IMR-90 (cell line): ENCODE measurements around the gene CHD3. TPM values are rescaled to one million over a fixed set of nuclear protein-coding genes. Genes with fewer than 3 reads are reported as not detected.

Experiments
- ATAC-seq: fragments of 200-7000 bp; cut with Tn5 transposase; 2 replicates; pipeline ENCODE4 v1.9.1; 2020; ENCODE audit warnings: low read depth, mild to moderate bottlenecking, moderate library complexity
- BruUV-seq: library from RNA; stranded (reverse); fragments of 400-500 nt; replicated peaks from 2 replicates; lab custom pipeline; 2021; lab: Mats Ljungman, UMichigan
- CTCF ChIA-PET: fragments of 300-600 bp; formaldehyde crosslinking; extraction: SDS; loops from one replicate; lab custom pipeline; 2021; ENCODE audit warnings: antibody characterized with exemption; lab: Yijun Ruan, JAX
- POLR2A ChIA-PET: fragments of 300-600 bp; sonication (Branson Sonifier 250); formaldehyde crosslinking; loops from one replicate; lab custom pipeline; 2022; ENCODE audit warnings: antibody characterized with exemption; ENCODE audit not compliant: unreplicated experiment; lab: Charles Lee
- DNase-seq: peaks from one replicate; pipeline ENCODE4 v3.0.0; 2013
- H2AFZ ChIP-seq: replicated peaks from 2 replicates; pipeline ENCODE3; 2013; ENCODE audit warnings: low read length, mild to moderate bottlenecking; ENCODE audit not compliant: poor library complexity
- H2AK5ac ChIP-seq: 2 replicates; pipeline ENCODE4 v1.6.1; 2013; ENCODE audit warnings: low read depth, low read length, inconsistent platforms
- H2AK9ac ChIP-seq: replicated peaks from 2 replicates; pipeline ENCODE3; 2013; ENCODE audit warnings: mild to moderate bottlenecking, low read depth, low read length, moderate library complexity; ENCODE audit not compliant: poor library complexity
- H2BK120ac ChIP-seq: 2 replicates; pipeline ENCODE4 v1.6.1; 2013; ENCODE audit warnings: low read depth, low read length, inconsistent platforms
- H2BK15ac ChIP-seq: 3 replicates; pipeline ENCODE4 v1.6.1; 2013; ENCODE audit warnings: low read depth, low read length, inconsistent platforms
- H2BK20ac ChIP-seq: 2 replicates; pipeline ENCODE4 v1.6.1; 2013; ENCODE audit warnings: low read depth, mild to moderate bottlenecking, inconsistent platforms, low read length, moderate library complexity
- H2BK5ac ChIP-seq: 2 replicates; pipeline ENCODE4 v1.6.1; 2013; ENCODE audit warnings: mild to moderate bottlenecking, low read depth, low read length, inconsistent platforms; ENCODE audit not compliant: poor library complexity, severe bottlenecking
- H3K14ac ChIP-seq: replicated peaks from 2 replicates; pipeline ENCODE4 v1.6.1; 2013; ENCODE audit warnings: low read depth, low read length, inconsistent platforms
- H3K18ac ChIP-seq: 2 replicates; pipeline ENCODE4 v1.6.1; 2013; ENCODE audit warnings: low read depth, low read length, control low read depth
- H3K23ac ChIP-seq: 2 replicates; pipeline ENCODE4 v1.6.1; 2013; ENCODE audit warnings: low read depth, low read length, inconsistent platforms
- H3K27ac ChIP-seq: 2 replicates; pipeline ENCODE4 v1.5.1; 2013; ENCODE audit warnings: mild to moderate bottlenecking, control low read depth, low read length; ENCODE audit not compliant: insufficient read depth
- H3K27me3 ChIP-seq: 2 replicates; pipeline ENCODE4 v1.6.1; 2013; ENCODE audit warnings: low read length; ENCODE audit not compliant: control insufficient read depth, insufficient read depth
- H3K36me3 ChIP-seq: 2 replicates; pipeline ENCODE4 v1.6.1; 2013; ENCODE audit warnings: low read length, mixed read lengths; ENCODE audit not compliant: control insufficient read depth, insufficient read depth
- H3K4ac ChIP-seq: 2 replicates; pipeline ENCODE4 v1.6.1; 2013; ENCODE audit warnings: low read depth, low read length, inconsistent platforms
- H3K4me1 ChIP-seq: 2 replicates; pipeline ENCODE4 v1.6.1; 2013; ENCODE audit warnings: low read length, mixed read lengths; ENCODE audit not compliant: control insufficient read depth, insufficient read depth
- H3K4me2 ChIP-seq: 2 replicates; pipeline ENCODE4 v1.6.1; 2013; ENCODE audit warnings: low read depth, mild to moderate bottlenecking, control low read depth, low read length, moderate library complexity
- H3K4me3 ChIP-seq: 2 replicates; pipeline ENCODE4 v1.5.1; 2013; ENCODE audit warnings: low read depth, mild to moderate bottlenecking, control low read depth, low read length, moderate library complexity; ENCODE audit not compliant: insufficient read depth
- H3K56ac ChIP-seq: 2 replicates; pipeline ENCODE4 v1.6.1; 2013; ENCODE audit warnings: low read length, inconsistent platforms; ENCODE audit not compliant: insufficient read depth; ENCODE audit errors: extremely low read depth
- H3K79me1 ChIP-seq, 2 experiments: 2 replicates each; pipeline ENCODE4 v1.6.1; 2013; ENCODE audit warnings: low read length in 2 of 2, inconsistent platforms in 1 of 2, low read depth in 1 of 2
- H3K9ac ChIP-seq: 2 replicates; pipeline ENCODE4 v1.6.1; 2013; ENCODE audit warnings: low read depth, low read length, control low read depth
- H3K9me1 ChIP-seq: 2 replicates; pipeline ENCODE4 v1.6.1; 2013; ENCODE audit warnings: low read length, inconsistent platforms; ENCODE audit not compliant: insufficient read depth
- H3K9me3 ChIP-seq: 2 replicates; pipeline ENCODE4 v1.6.1; 2013; ENCODE audit warnings: low read length; ENCODE audit not compliant: control insufficient read depth, insufficient read depth
- H4K20me1 ChIP-seq: 2 replicates; pipeline ENCODE4 v1.6.1; 2013; ENCODE audit warnings: low read length, inconsistent platforms; ENCODE audit not compliant: insufficient read depth
- H4K5ac ChIP-seq: 2 replicates; pipeline ENCODE4 v1.6.1; 2013; ENCODE audit warnings: mild to moderate bottlenecking, low read depth, low read length, control low read depth
- H4K8ac ChIP-seq, 2 experiments: 2 replicates each; pipeline ENCODE4 v1.6.1; 2013; ENCODE audit warnings: low read depth in 2 of 2, low read length in 2 of 2, control low read depth in 1 of 2, inconsistent platforms in 1 of 2
- H4K91ac ChIP-seq: 2 replicates; pipeline ENCODE4 v1.6.1; 2013; ENCODE audit warnings: low read depth, low read length, inconsistent platforms; ENCODE audit not compliant: insufficient read depth
- BHLHE40 ChIP-seq: fragments of 150-350 bp; IDR thresholded peaks from 2 replicates; pipeline ENCODE4 v1.6.1; 2016; ENCODE audit warnings: mild to moderate bottlenecking, low read depth, low read length
- CEBPB ChIP-seq: IDR thresholded peaks from 2 replicates; pipeline ENCODE4 v1.6.1; 2012; ENCODE audit warnings: low read depth, low read length, improper control_type of control experiment
- CTCF ChIP-seq: conservative IDR thresholded peaks from 2 replicates; pipeline ENCODE4 v1.5.1; 2012; ENCODE audit warnings: mild to moderate bottlenecking, low read depth, low read length, improper control_type of control experiment
- MAFK ChIP-seq: IDR thresholded peaks from 2 replicates; pipeline ENCODE4 v1.6.1; 2012; ENCODE audit warnings: low read depth, low read length, improper control_type of control experiment
- NFE2L2 ChIP-seq: fragments of 150-350 bp; IDR thresholded peaks from 2 replicates; pipeline ENCODE4 v1.6.1; 2016; ENCODE audit warnings: low read depth, mild to moderate bottlenecking, low read length
- POLR2A ChIP-seq: IDR thresholded peaks from 2 replicates; pipeline ENCODE4 v1.6.1; 2012; ENCODE audit warnings: mild to moderate bottlenecking, low read depth, low read length
- RCOR1 ChIP-seq: IDR thresholded peaks from 2 replicates; pipeline ENCODE4 v1.6.1; 2012; ENCODE audit warnings: mild to moderate bottlenecking, low read length, improper control_type of control experiment; ENCODE audit not compliant: insufficient replicate concordance
- USF2 ChIP-seq: fragments of 150-350 bp; IDR thresholded peaks from 2 replicates; pipeline ENCODE4 v1.6.1; 2017; ENCODE audit warnings: mild to moderate bottlenecking, antibody characterized with exemption, low read length, low read depth
- WGBS, 2 experiments: methylation state at CpG; one replicate each; pipeline versions ENCODE4 v1.1.5 to v1.1.7; 2013; ENCODE audit warnings: missing lambda C conversion rate in 2 of 2; ENCODE audit not compliant: insufficient read length in 1 of 2; ENCODE audit errors: extremely low coverage in 2 of 2; 5-methylcytosine and 5-hydroxymethylcytosine counted together
- dilution Hi-C: fragments of 300-500 bp; cut with HindIII; formaldehyde crosslinking; loops from one replicate; pipeline ENCODE4 v1.14.3; 2018; ENCODE audit warnings: low sequenced_read_pairs; ENCODE audit not compliant: unreplicated experiment
- in situ Hi-C: fragments of 300-500 bp; cut with MboI; formaldehyde crosslinking; loops from 3 replicates; pipeline ENCODE4 v1.14.3; 2019; ENCODE audit warnings: low sequenced_read_pairs, inconsistent platforms, mixed read lengths
- intact Hi-C: fragments of 100-400 bp; cut with micrococcal nuclease; formaldehyde crosslinking; loops from 2 replicates; pipeline ENCODE4 v1.10.0; 2022
- polyA plus RNA-seq, 3 experiments: library from polyadenylated mRNA; depleted of rRNA; stranded (reverse); fragments of >200 nt; gene quantifications; 2 replicates each; pipeline ENCODE4 v1.2.3, GENCODE V29; 2012; ENCODE audit warnings: low replicate concordance in 1 of 3
- total RNA-seq: library from RNA; depleted of rRNA; stranded (reverse); fragments of >200 nt; gene quantifications from 2 replicates; pipeline ENCODE4 v1.2.3, GENCODE V29; 2012

Gene CHD3
- total and polyA plus RNA-seq, 2 of the 4 experiments (the other 2 are of a cell fraction) = 65.4 to 78.1 TPM

- Histone ChIP-seq H2BK5ac (no peak overlapping the region), H3K14ac (no peak overlapping the region), H3K4me3 (no peak overlapping the region), H3K9ac (no peak overlapping the region), H3K23ac (no peak overlapping the region), H2BK15ac (no peak overlapping the region), H4K5ac (no peak overlapping the region), H3K27me3 (no peaks in the 10 kb centered on the region), H3K79me1 (peaks cover 20 to 48% of the 10 kb centered on the region in 2 experiments), H2BK120ac (no peak overlapping the region), H3K4me1 (peaks cover 19% of the 10 kb centered on the region), H3K56ac (no peak overlapping the region), H3K18ac (no peak overlapping the region), H2BK20ac (no peak overlapping the region), H2AK5ac (no peak overlapping the region), H3K27ac (no peak overlapping the region), H3K4me2 (no peak overlapping the region), H3K36me3 (peaks cover 49% of the 10 kb centered on the region), H2AK9ac (peak overlapping the region; percentile 25), H3K9me3 (no peaks in the 10 kb centered on the region), H4K91ac (no peak overlapping the region), H2AFZ (no peak overlapping the region), H4K20me1 (peaks cover 27% of the 10 kb centered on the region; the same call in 1 of the 2 replicates), H3K4ac (no peak overlapping the region), H3K9me1 (no peaks in the 10 kb centered on the region), H4K8ac (no peak overlapping the region)
- in situ Hi-C loops = no loop called here
- BruUV-seq = TSS peak; percentile 17
- ChIA-PET POLR2A (no interaction called here), CTCF (interaction anchor here (0.6 kb wide), 1 partner anchor 93 kb away, joined by 3 read pairs; no protein-coding TSS in a partner anchor)
- DNase-seq = no peak
- TF ChIP-seq NFE2L2 (no peak), CTCF (no peak), USF2 (no peak), RCOR1 (no peak), BHLHE40 (no peak), CEBPB (no peak), MAFK (no peak), POLR2A (no peak)
- intact Hi-C loops = no loop called here
- no peak for ATAC-seq
- WGBS, 2 experiments = 100% methylated on average over 1 of the region's 21 CpGs; no CpG with 5 or more reads in 1 of the 2 experiments
- dilution Hi-C loops = no loop called here
Observed at GRCh38 chr17:7853691-7854038, 34.9 kb upstream of the CHD3 start.
